ENCODE results near the gene JAK3.

GRCh38 chr19:17803264-17803896 is 44.4 kb downstream of the JAK3 start:
- TF ChIP-seq PATZ1 (CRISPR knock-in tag; IDR thresholded peaks at IDR 0.05; ENCODE audit: borderline replicate concordance): no peak
- no peak for TF ChIP-seq ZFP30 (CRISPR knock-in tag; IDR thresholded peaks at IDR 0.05)
- TF ChIP-seq GLIS3 (CRISPR knock-in tag; IDR thresholded peaks at IDR 0.05): no peak
- no peak for TF ChIP-seq ZFP3 (CRISPR knock-in tag; IDR thresholded peaks at IDR 0.05)
- TF ChIP-seq SNAI2 (CRISPR knock-in tag; IDR thresholded peaks at IDR 0.05): no peak
- no peak for TF ChIP-seq CSRNP3 (CRISPR knock-in tag; IDR thresholded peaks at IDR 0.05)
- no peak for TF ChIP-seq POU6F1 (CRISPR knock-in tag; IDR thresholded peaks at IDR 0.05; ENCODE audit: borderline replicate concordance, low read depth)
- TF ChIP-seq CSDC2 (CRISPR knock-in tag; IDR thresholded peaks at IDR 0.05): no peak
- no peak for TF ChIP-seq CREB5 (CRISPR knock-in tag; IDR thresholded peaks at IDR 0.05; ENCODE audit: low read depth)
- no peak for TF ChIP-seq TOX (CRISPR knock-in tag; IDR thresholded peaks at IDR 0.05; ENCODE audit: borderline replicate concordance)
- no peak for TF ChIP-seq ARNTL (CRISPR knock-in tag; IDR thresholded peaks at IDR 0.05; ENCODE audit: borderline replicate concordance, low read depth)

Measured in SK-N-SH treated with all-trans-retinoic acid at 6 μM for 48 hours (cell line).